B cell (primary cell): ENCODE data around the gene PWWP2B. TPM values are rescaled to one million over a fixed set of nuclear protein-coding genes. Genes with fewer than 3 reads are reported as not detected.

ENCODE experiments used
- ATAC-seq: fragments of 200-7000 bp; cut with Tn5 transposase; one replicate; pipeline ENCODE4 v1.10.0; 2021; ENCODE audit warnings: low read depth, mild to moderate bottlenecking, moderate number of reproducible peaks, moderate library complexity
- CTCF ChIA-PET: fragments of 350-600 bp; sonication (Branson Sonifier 250); formaldehyde crosslinking; loops from one replicate; lab custom pipeline; 2021; ENCODE audit warnings: antibody characterized with exemption, inconsistent platforms; lab: Charles Lee
- POLR2A ChIA-PET: fragments of 350-600 bp; sonication (Branson Sonifier 250); formaldehyde crosslinking; loops from one replicate; lab custom pipeline; 2021; ENCODE audit warnings: antibody characterized with exemption; lab: Charles Lee
- DNase-seq: peaks from one replicate; pipeline ENCODE4 v3.0.0; 2013
- H2AFZ ChIP-seq: 2 replicates; pipeline ENCODE4 v1.6.1; 2012; ENCODE audit warnings: mild to moderate bottlenecking, low read depth, low read length; ENCODE audit not compliant: insufficient read depth, poor library complexity, severe bottlenecking
- H3K27ac ChIP-seq, 2 donors: 1 replicate in 1 of 2; 2 replicates in 1 of 2; pipeline ENCODE4 v1.5.1; 2012 to 2013; ENCODE audit warnings: low read length in 2 of 2, mild to moderate bottlenecking in 2 of 2, moderate library complexity in 1 of 2
- H3K27me3 ChIP-seq, 4 experiments: fragments of 200-600 bp in 1 of 4; sonication (generic) in 1 of 4; replicated peaks in 1 of 4; 1 replicate in 2 of 4; 2 replicates in 2 of 4; pipeline versions ENCODE4 v1.6.1 to v1.7.0; 2013 to 2016; ENCODE audit warnings: low read length in 3 of 4, mild to moderate bottlenecking in 2 of 4, mixed read lengths in 1 of 4, moderate library complexity in 1 of 4; ENCODE audit not compliant: insufficient read depth in 4 of 4, control insufficient read depth in 3 of 4; ENCODE audit errors: control extremely low read depth in 1 of 4
- H3K36me3 ChIP-seq, 2 experiments: replicated peaks in 1 of 2; 1 replicate in 1 of 2; 2 replicates in 1 of 2; pipeline versions ENCODE4 v1.6.1 to v1.7.1; 2013; ENCODE audit warnings: low read length in 1 of 2; ENCODE audit not compliant: insufficient read depth in 2 of 2, control insufficient read depth in 1 of 2; ENCODE audit errors: control extremely low read depth in 1 of 2, extremely low read depth in 1 of 2
- H3K4me1 ChIP-seq, 2 donors: fragments of 200-600 bp in 1 of 2; sonication (generic) in 1 of 2; 1 replicate in 1 of 2; 2 replicates in 1 of 2; pipeline versions ENCODE4 v1.5.1 to v1.6.1; 2013 to 2017; ENCODE audit warnings: low read length in 2 of 2; ENCODE audit not compliant: control insufficient read depth in 2 of 2, insufficient read depth in 2 of 2
- H3K4me2 ChIP-seq: replicated peaks from 2 replicates; pipeline ENCODE3; 2012; ENCODE audit warnings: mild to moderate bottlenecking, low read depth, low read length; ENCODE audit not compliant: poor library complexity, severe bottlenecking
- H3K4me3 ChIP-seq, 5 experiments: fragments of 200-600 bp in 1 of 5; sonication (generic) in 1 of 5; 1 replicate in 3 of 5; 2 replicates in 2 of 5; pipeline versions ENCODE4 v1.5.1 to v1.7.0; 2011 to 2016; ENCODE audit warnings: low read length in 4 of 5, mild to moderate bottlenecking in 4 of 5, low read depth in 2 of 5, control low read depth in 1 of 5, moderate library complexity in 1 of 5; ENCODE audit not compliant: insufficient read depth in 1 of 5; ENCODE audit errors: control extremely low read depth in 1 of 5, extremely low read depth in 1 of 5
- H3K79me2 ChIP-seq: fragments of 200-600 bp; sonication (generic); one replicate; pipeline ENCODE4 v1.6.0; 2016; ENCODE audit warnings: low read length; ENCODE audit not compliant: control insufficient read depth, insufficient read depth
- H3K9ac ChIP-seq: fragments of 200-600 bp; sonication (generic); 2 replicates; pipeline ENCODE4 v1.6.1; 2017; ENCODE audit warnings: mild to moderate bottlenecking, low read length, moderate library complexity
- H3K9me3 ChIP-seq, 3 donors: one replicate each; pipeline versions ENCODE4 v1.6.1 to v1.7.1; 2013; ENCODE audit warnings: low read length in 2 of 3; ENCODE audit not compliant: control insufficient read depth in 2 of 3, insufficient read depth in 1 of 3; ENCODE audit errors: control extremely low read depth in 1 of 3
- H4K20me1 ChIP-seq: 2 replicates; pipeline ENCODE4 v1.6.0; 2012; ENCODE audit warnings: mild to moderate bottlenecking, low read length; ENCODE audit not compliant: insufficient read depth, control insufficient read depth, poor library complexity, severe bottlenecking
- H3K27ac Mint-ChIP-seq: one replicate; pipeline ENCODE4 v1.8.0; 2021; ENCODE audit warnings: mixed read lengths
- H3K27me3 Mint-ChIP-seq: one replicate; pipeline ENCODE4 v1.8.0; 2021; ENCODE audit warnings: mixed read lengths
- H3K4me1 Mint-ChIP-seq: one replicate; pipeline ENCODE4 v1.8.0; 2021; ENCODE audit warnings: mixed read lengths
- H3K4me3 Mint-ChIP-seq: one replicate; pipeline ENCODE4 v1.8.0; 2021; ENCODE audit warnings: mixed read lengths
- H3K9me3 Mint-ChIP-seq: one replicate; pipeline ENCODE4 v1.8.0; 2022; ENCODE audit warnings: mixed read lengths; ENCODE audit not compliant: insufficient read depth
- CTCF ChIP-seq: fragments of 200-600 bp; IDR thresholded peaks from one replicate; pipeline ENCODE4 v1.8.0; 2022; ENCODE audit warnings: antibody characterized with exemption, mild to moderate bottlenecking
- EZH2 ChIP-seq: IDR thresholded peaks from 2 replicates; pipeline ENCODE4 v1.6.1; 2012; ENCODE audit warnings: borderline replicate concordance, low read depth, mild to moderate bottlenecking, moderate library complexity, low read length; ENCODE audit not compliant: insufficient read depth, poor library complexity, severe bottlenecking
- WGBS: methylation state at CpG from one replicate; pipeline ENCODE4 v1.1.5; 2013; ENCODE audit warnings: missing lambda C conversion rate; ENCODE audit not compliant: insufficient coverage; 5-methylcytosine and 5-hydroxymethylcytosine counted together
- intact Hi-C: fragments of 100-400 bp; cut with micrococcal nuclease; formaldehyde crosslinking; loops from one replicate; pipeline ENCODE4 v1.10.0; 2022
- polyA plus RNA-seq: library from polyadenylated mRNA; depleted of rRNA; stranded (reverse); fragments of >200 nt; gene quantifications from 2 replicates; pipeline ENCODE4 v1.2.3, GENCODE V29; 2012
- total RNA-seq, 2 donors: library from RNA; stranded (reverse); fragments of 120-200 nt in 1 of 2; gene quantifications; 1 replicate in 1 of 2; 2 replicates in 1 of 2; pipeline versions ENCODE4 v1.2.3 to v1.2.4, GENCODE V29; 2013 to 2022

PWWP2B gene
- total and polyA plus RNA-seq, 2 donors (not counting 1 experiment from before 2014, with no cell fraction given): 13.6 to 34.4 TPM

GRCh38 chr10:132428486-132428995, 31.5 kb downstream of the PWWP2B start:
- no peak for ATAC-seq
- no peaks in the 10 kb centered on the region for H3K79me2 ChIP-seq
- H3K27ac ChIP-seq: no peak overlapping the region
- peaks cover 12% of the 10 kb centered on the region for H3K4me1 Mint-ChIP-seq
- H3K27ac Mint-ChIP-seq: no peak overlapping the region
- no peaks in the 10 kb centered on the region for H3K9me3 Mint-ChIP-seq
- H3K4me1 ChIP-seq: peaks cover 14 to 21% of the 10 kb centered on the region in 2 donors
- TF ChIP-seq EZH2 (no peak), CTCF (no peak)
- no peaks in the 10 kb centered on the region for H4K20me1 ChIP-seq
- H3K9ac ChIP-seq: no peak overlapping the region
- H3K27me3 ChIP-seq: no peaks in the 10 kb centered on the region
- H3K4me3 ChIP-seq: no peak overlapping the region
- H2AFZ ChIP-seq: no peak overlapping the region
- DNase-seq: no peak
- no peak overlapping the region for H3K4me3 Mint-ChIP-seq
- no peaks in the 10 kb centered on the region for H3K27me3 Mint-ChIP-seq
- intact Hi-C loops: no loop called here
- POLR2A ChIA-PET: no interaction called here
- H3K9me3 ChIP-seq: peaks cover 0 to 3% (median 0%) of the 10 kb centered on the region in 3 donors
- CTCF ChIA-PET: interaction anchor here (1.0 kb wide), 1 partner anchor 16 kb away, joined by 3 read pairs; no protein-coding TSS in a partner anchor
- 94% methylated on average over 9 of the region's 11 CpGs for WGBS
- H3K36me3 ChIP-seq: peaks cover 0 to 3% of the 10 kb centered on the region in 2 experiments
- H3K4me2 ChIP-seq: no peak overlapping the region
